ENCODE measurements around the gene GALNT15.

GALNT15 gene

GRCh38 chr3:16189201-16189600 lies 14.7 kb downstream of the GALNT15 start:
- DNase-seq: no peak

DNA sequence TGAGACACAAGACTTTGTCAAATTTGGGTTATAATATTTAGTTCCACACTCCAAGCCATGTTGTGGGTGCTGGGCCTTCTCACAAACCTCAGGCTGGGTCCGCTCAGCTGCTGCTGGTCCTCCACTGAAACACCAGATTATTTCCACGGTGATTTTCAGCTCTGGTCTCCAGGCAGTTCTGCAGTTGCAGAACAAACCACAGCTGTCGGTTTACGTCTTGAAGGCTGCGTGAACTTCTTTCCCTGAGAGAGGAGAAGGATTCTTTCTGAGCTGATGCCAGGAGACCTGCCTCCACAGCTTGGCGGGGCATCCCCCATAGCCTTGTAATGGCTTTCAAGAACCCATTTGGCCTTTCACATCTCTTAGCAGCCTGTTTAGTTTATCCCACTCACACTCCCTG lies 16.2 kb downstream of the GALNT15 start:
- no peak for DNase-seq

GRCh38 chr3:16191591-16191990 lies 17.1 kb downstream of the GALNT15 start:
- DNase-seq: no peak

- DNase-seq: no peak
These were observed 17.8 kb downstream of the GALNT15 start for GRCh38 chr3:16192176-16192811.

DNA sequence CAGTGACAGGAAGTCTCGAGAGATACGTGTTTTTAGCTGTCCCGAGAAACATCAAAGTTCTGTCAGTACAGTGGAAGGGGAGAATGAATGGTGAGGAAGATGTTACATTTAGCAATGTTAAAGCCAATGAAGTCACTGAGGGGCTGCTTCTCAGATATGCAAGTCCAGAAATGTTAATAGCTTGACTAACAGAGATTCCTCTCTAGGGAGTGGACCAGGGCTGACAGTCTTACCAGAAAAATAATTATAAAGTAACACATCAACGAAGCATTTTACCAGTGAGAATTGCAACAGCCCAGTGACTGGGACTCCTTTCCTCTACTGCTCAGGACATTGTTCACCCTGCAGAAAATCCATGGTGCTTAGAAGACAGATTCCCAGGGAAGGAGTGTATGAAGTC lies 23.9 kb downstream of the GALNT15 start:
- DNase-seq: no peak

DNA sequence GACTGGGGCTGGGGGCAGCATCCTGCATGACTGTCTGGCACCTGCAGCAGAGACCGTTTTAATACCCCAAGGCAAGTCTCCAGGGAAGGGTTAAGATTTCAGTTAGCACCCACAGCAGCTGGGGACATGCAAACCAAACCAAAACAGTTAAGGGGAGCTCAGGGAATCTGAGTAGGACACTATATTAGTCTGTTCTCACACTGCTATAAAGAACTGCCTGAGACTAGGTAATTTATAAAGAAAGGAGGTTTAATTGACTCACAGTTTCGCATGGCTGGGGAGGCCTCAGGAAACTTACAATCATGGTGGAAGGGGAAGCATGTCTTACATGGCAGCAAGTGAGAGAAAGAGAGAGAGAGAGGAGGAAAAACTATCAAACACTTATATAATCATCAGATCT lies 25.3 kb downstream of the GALNT15 start:
- no peak for DNase-seq

DNA sequence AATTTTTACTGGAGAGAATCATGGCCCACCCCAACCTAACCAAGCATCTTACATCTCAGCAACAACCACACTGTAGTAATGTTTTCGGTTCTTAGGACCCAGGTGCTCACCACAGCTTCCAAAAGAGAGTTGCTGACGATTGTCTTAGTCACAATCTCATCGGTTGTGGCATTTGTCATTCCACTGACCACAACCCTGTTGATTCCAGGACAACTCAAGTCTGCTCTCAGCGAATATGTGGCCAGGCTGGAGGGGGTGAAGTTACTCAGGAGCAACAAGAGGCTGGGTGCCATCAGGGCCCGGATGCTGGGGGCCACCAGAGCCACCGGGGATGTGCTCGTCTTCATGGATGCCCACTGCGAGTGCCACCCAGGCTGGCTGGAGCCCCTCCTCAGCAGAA lies 25.9 kb downstream of the GALNT15 start:
- no peak for DNase-seq

DNA sequence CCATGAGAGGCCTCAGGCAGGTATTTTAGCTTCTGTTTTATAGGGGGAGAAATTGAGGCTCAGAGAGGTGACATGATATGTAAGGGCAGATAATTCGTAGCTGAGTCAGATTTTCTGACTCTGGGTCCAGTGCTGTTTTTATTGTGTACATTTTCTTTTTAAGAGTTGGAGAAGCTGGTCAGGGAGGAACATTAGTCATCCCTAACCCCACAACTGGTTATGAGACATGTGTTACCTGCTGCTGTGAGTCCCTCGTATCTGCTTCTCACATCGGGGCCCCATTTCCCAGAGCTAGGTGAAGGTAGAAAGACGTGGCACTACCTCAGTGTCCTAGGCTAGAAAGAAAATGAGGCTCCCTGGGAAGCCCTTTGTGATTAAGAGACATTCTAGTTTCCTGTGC lies 28.6 kb downstream of the GALNT15 start:
- DNase-seq: no peak

DNA sequence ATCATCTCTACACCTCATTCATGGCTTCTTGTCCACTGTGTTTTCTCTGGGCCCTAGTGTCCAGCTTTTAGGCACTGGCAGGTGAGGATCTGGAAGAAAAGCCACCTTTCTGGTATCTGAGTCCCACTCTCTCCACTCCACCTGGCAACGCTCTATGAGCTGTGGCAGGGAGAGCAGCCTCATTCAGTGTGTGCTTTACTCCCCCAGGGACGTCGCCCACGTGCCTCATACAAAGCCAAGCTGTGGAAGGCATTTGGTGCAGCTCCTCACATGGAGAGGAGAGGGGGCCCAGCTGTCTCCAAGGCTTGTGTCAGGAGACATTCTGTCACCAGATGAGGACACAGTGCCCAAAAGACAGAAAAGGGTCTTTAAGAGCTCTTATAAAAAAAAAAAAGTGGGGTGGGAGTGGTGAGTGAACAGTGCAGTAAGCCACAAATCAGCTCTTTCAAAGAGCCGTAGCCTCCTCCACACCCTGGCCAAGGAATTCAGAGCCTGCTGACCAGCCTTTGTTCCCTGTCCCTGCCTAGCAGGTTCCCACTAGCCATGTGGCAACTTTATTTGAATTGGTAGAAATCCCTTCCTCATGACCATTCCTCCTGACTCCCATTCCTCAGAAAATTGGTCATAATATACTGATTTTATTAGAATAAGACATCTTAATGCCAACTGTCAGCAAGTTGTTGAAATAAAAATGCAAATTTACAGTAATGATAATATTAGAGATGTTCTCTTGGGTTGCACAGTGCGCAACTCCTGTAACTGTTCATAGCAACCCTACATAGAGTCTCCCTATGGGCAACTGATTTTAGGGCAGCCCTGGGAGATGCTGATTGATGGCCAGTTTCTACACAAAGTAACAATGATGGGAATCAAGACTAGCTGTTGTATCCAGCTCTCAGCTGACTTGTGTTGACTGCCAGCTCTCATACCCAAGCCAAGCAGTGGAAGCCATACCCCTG lies 29.5 kb downstream of the GALNT15 start:
- DNase-seq: no peak

- DNase-seq: no peak
These were observed 30.3 kb downstream of the GALNT15 start for GRCh38 chr3:16204751-16205150.

DNA sequence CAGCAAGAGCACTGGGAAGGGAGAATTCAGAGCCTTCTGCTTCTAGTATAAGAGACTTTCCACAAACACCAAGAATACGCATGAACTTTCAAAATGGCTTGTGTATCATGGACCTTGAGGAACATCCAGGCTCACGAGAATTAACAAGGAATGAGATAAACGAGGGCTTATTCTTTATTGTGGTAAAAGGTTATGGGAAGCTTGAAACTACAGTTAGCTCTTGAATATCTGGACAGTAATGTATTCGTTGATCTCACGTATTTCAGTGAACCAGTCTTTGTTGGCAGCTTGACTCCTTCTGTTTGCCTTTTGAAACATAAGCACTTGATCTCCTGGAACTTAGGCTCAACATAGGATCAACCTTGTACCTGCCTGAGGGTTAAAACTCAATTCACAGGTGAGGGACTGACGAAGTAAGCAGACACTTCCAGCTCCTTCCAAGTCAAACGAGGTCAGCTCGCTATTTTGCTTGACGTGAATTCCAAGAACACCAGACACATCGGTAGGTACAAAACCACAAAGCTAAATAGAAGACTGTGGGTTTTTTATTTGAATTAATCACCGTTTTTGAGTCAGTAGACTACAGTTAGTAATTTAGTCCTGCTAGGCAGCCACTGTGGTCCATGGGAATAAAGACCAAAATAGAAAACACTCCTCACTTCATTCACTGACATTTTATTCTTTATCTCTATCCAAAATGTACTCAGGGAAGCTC lies 30.8 kb downstream of the GALNT15 start:
- no peak for DNase-seq

- no peak for DNase-seq
These were observed 32.6 kb downstream of the GALNT15 start for GRCh38 chr3:16207031-16207430.

GRCh38 chr3:16211176-16211904 lies 36.9 kb downstream of the GALNT15 start:
- DNase-seq: no peak

DNA sequence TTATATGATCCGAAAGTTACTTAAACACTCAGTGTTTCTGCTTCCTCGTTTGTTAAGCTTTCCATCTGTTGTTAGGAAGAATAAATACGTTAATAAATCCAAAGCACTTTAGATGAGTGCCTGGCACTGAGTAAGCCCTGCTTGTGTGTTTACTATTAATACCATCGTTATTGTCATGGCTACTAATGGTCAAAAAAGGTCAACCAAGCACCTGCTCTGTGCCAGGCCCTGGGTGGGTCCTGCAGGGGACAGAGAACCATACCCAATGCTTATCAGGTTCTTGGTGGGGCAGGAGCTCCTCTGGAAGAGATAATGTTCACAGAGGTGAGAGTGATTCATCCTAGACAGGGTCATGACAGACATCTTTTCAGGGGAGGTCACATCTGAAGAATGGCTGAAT lies 39.9 kb downstream of the GALNT15 start:
- no peak for DNase-seq

DNA sequence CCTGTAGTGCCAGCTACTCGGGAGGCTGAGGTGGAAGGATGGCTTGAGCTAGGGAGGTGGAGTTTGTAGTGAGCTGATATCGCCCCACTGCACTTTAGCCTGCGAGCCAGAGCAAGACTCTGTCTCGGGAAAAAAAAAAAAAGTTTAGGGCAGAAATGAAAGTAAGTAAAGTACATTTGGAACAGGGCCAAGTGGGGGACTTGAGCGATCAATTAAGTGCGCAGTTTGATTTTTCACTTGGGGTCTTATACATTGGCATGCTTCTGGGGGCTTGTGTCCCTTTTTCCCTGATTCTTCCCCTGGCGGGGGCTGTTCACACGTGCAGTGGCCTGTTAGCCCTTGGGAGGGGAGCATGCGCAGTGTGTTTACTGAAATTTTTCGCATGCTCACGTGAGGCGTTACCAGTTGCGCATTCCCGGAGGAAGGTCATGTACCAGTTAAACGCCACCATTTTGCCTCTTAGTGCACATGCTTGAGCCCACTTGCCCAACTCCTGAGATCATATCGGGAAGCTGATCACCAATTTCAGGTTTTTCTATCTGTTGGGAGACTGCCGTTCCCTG lies 42.0 kb downstream of the GALNT15 start:
- DNase-seq: no peak

GRCh38 chr3:16219777-16220176 lies 45.3 kb downstream of the GALNT15 start:
- no peak for DNase-seq

- no peak for DNase-seq
These were observed 47.5 kb downstream of the GALNT15 start for GRCh38 chr3:16221990-16222389.

- no peak for DNase-seq
These were observed 48.1 kb downstream of the GALNT15 start for GRCh38 chr3:16222547-16222946.

DNA sequence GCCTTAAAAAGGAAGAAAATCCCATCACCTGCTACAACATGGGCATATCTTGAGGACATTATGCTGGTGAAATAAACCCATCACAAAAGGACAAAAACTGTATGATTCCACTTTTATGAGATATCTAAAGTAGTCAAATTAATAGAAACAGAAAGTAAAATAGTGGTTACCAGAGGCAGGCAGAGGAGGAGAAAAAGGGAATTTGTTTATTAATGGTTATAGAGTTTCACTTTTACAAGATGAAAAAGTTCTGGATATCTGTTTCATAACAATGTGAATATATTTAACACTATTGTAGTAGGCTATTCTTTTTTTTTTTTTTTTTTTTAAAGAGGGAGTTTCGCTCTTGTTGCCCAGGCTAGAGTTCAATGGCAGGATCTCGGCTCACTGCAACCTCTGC lies 49.8 kb downstream of the GALNT15 start:
- DNase-seq: no peak

DNA sequence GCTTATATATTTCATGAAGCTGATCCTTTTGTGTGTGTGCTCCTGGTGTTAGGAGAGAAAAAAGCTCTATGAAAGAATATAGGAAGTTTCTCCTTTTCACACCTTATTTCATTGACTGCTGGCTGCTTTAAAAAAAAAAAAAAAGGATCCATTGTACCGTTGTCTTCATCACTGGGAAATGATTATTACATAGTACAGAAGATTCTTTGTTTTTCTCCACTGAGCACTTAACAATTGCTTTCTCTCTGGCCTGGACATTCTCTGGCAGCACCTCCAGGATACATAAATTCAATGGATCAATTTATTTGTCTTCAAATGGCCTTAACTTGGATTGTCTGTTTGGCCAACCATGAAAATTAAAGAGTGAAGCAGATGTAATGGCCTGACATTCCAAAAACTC lies 53.1 kb downstream of the GALNT15 start:
- DNase-seq: no peak

DNA sequence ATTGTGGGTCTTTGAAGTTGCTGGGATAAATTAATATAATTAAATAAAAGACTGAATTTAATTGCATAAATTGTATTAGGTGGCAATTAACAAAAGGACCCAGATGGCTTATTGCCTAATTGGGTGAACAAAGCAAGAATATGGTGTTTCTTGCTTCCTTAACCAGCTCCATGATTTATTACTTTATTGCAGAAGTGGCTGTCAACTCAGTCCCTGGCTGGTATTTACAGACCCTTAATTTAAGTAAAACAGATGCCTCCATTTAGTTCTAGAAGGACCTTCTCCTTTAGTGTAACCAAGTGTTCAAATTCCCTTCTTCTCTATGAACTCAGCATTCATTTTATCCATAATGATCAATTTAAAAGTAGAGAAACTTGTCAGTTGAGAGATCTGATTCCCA lies 55.2 kb downstream of the GALNT15 start:
- no peak for DNase-seq

DNA sequence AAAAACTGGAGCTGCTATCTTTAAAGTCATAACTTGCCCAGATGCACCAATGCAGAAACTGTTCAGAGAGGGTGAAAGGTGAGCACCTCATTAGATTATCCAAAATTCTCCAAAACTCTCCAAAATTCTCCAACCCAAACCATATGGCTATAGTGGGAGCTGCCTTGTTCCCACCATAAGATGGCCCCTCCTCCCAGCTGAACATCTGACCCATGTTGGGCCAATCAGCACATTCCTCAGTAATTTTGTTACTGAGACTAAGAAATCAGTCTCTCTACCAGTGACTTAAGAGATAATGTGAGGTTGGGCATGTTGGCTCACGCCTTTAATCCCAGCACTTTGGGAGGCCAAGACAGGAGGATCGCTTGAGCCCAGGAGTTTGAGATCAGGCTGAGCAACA lies 57.5 kb downstream of the GALNT15 start:
- no peak for DNase-seq

DNA sequence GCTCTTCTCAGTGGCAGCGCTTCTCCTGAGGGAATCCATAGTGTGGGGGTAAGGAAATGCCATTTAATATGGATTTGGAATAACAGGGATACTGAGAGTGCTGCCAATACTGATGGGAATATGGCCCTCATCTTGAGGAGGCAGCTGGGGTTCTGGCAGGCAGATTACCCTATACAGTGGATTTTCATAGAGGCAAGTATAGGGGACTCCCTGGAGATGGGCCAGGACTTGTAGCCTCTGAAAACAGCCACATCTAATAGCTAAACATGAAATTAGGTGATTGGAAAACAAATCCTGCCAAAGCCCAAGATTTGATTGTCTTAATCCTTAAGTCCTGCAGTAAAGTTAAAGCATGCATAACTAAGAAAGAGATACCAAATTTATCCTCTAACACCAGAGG lies 59.3 kb downstream of the GALNT15 start:
- DNase-seq: no peak

Measured in bone marrow (tissue), 2 donors.